ENCODE data around the gene PCDH7.

PCDH7 gene

GRCh38 chr4:30722092-30722358, 1.9 kb downstream of the PCDH7 start:
- no peak for DNase-seq (ENCODE audit: low spot score)
- TF ChIP-seq, protein P1, sequence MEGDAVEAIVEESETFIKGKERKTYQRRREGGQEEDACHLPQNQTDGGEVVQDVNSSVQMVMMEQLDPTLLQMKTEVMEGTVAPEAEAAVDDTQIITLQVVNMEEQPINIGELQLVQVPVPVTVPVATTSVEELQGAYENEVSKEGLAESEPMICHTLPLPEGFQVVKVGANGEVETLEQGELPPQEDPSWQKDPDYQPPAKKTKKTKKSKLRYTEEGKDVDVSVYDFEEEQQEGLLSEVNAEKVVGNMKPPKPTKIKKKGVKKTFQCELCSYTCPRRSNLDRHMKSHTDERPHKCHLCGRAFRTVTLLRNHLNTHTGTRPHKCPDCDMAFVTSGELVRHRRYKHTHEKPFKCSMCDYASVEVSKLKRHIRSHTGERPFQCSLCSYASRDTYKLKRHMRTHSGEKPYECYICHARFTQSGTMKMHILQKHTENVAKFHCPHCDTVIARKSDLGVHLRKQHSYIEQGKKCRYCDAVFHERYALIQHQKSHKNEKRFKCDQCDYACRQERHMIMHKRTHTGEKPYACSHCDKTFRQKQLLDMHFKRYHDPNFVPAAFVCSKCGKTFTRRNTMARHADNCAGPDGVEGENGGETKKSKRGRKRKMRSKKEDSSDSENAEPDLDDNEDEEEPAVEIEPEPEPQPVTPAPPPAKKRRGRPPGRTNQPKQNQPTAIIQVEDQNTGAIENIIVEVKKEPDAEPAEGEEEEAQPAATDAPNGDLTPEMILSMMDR (IDR thresholded peaks at IDR 0.05; ENCODE audit: extremely low read depth, missing control alignments): no peak

GRCh38 chr4:30722359-30723200, 2.4 kb downstream of the PCDH7 start:
- TF ChIP-seq, protein P1 (IDR thresholded peaks at IDR 0.05; ENCODE audit: extremely low read depth, missing control alignments): no peak
- DNase-seq (ENCODE audit: low spot score): peak; percentile 15

DNA sequence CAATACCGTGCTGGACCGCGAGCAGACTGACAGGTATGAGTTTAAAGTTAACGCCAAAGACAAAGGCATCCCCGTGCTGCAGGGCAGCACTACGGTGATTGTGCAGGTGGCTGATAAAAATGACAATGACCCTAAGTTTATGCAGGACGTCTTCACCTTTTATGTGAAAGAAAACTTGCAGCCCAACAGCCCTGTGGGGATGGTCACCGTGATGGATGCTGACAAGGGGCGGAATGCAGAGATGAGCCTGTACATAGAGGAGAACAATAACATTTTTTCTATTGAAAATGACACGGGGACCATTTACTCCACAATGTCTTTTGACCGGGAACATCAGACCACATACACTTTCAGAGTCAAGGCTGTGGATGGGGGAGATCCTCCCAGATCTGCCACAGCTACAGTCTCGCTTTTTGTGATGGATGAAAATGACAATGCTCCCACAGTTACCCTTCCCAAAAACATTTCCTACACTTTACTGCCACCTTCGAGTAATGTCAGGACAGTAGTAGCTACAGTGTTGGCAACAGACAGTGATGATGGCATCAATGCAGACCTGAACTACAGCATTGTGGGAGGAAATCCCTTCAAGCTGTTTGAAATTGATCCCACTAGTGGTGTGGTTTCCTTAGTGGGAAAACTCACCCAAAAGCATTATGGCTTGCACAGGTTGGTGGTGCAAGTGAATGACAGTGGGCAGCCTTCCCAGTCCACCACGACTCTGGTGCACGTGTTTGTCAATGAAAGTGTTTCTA, 3.2 kb downstream of the PCDH7 start:
- TF ChIP-seq, protein P1 (IDR thresholded peaks at IDR 0.05; ENCODE audit: extremely low read depth, missing control alignments): no peak
- DNase-seq (ENCODE audit: low spot score): no peak

- TF ChIP-seq, protein P1 (IDR thresholded peaks at IDR 0.05; ENCODE audit: extremely low read depth, missing control alignments): no peak
- DNase-seq (ENCODE audit: low spot score): no peak
These were observed 4.1 kb downstream of the PCDH7 start for GRCh38 chr4:30724247-30724646.

GRCh38 chr4:30725562-30725961, 5.4 kb downstream of the PCDH7 start:
- TF ChIP-seq, protein P1 (IDR thresholded peaks at IDR 0.05; ENCODE audit: extremely low read depth, missing control alignments): no peak
- no peak for DNase-seq (ENCODE audit: low spot score)

DNA sequence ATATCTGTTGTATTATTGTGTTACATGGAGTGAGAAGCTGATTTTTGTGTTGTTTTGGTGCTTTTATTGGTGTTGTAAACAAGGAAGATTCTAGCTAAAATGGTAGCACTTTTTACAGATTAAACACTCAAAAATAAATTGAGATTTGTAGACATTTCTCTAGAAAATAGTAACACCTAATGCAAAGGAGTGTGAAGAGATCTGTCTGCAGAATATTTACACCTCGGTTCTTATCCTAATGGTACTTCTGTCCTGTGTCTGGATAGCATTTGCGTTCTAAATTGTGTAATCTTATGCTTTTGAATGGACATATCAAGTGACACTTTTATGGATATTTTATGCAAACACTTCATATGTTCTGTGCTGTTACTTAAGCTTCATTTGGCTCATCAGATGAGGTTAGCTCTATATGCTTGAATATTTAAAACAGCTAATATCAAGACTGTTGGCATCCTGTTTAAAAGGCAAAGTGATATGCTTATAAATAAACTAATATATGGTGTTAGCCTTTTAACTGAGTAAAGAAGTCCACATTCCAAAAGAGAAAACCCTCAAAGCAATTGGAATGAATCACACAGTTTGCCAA, 6.0 kb downstream of the PCDH7 start:
- no peak for DNase-seq (ENCODE audit: low spot score)
- TF ChIP-seq, protein P1 (IDR thresholded peaks at IDR 0.05; ENCODE audit: extremely low read depth, missing control alignments): no peak

GRCh38 chr4:30727409-30727808, 7.2 kb downstream of the PCDH7 start:
- no peak for DNase-seq (ENCODE audit: low spot score)
- TF ChIP-seq, protein P1 (IDR thresholded peaks at IDR 0.05; ENCODE audit: extremely low read depth, missing control alignments): no peak
